A375 (cell line): ENCODE results near the gene LIM2. TPM values are rescaled to one million over a fixed set of nuclear protein-coding genes. Genes with fewer than 3 reads are reported as not detected.

Experiments used
- total RNA-seq: library from RNA; depleted of rRNA; stranded (reverse); fragments of >200 nt; shearing (Covaris generic); gene quantifications from 2 replicates; pipeline ENCODE4 v1.2.3, GENCODE V29; 2014; rRNA removed

LIM2 gene
- not detected in 2 replicates for total RNA-seq

DNA sequence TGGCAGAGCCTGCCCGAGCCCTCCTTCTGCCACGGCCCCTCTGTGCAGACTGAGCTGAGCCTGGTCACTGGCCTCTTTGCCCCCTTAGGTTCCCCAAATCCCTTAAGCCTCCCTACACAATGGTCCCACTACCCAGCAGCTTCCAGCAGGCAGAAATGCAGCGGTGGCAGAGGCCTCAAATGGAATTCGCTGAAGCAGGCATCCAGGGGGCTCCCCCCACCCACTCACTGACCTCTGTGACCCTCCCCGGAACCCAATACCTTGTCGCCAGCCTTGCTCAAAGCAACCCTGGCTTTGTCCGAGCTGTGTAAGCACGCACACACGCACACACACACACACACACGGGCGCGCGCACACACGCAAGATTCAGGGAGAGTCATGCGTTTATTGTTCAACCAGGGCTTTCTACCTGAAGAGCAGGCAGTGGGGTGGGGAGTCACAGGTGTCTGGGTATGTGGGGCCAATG is at the start of gene LIM2:
Gene LIM2, minus strand, starts transcription at position 51 of the 466 bp plus-strand sequence. CDS start 531 bp downstream, outside the sequence.

DNA sequence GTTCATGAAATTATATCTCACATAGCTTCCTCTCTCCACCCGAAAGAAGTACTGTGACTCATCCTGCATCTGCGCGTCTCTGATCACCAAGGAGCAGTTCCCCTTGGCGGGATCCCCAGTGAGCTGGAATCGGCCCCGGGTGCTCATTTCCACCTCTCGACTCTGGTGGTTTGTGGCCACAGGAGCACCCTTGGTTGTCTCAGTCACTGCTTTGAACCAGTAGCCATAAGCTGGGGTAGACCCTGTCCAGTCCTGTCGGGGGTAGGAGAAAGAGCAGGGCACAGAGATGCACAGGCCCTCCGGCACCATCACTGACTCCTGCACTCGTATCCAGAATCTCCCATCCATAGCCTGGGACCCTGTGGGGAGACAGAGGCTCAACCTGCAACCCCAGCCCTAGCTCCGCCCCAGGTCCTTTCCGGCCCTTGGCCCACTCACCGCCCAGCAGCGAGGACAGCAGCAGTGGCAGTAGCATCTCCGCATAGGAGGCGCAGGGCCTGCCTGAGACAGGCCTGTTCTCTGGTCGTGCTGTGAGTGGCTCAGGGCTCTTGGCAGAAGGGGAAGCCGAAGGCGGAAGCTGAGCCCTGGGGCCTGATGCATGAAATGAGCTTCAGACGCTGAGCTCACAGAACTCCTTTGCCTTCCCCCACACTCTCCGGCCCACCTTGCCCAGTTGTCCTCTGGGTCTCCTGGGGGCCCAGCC is 29.5 kb upstream of the LIM2 start, which contains the start of gene SIGLEC10:
Gene SIGLEC10, minus strand, starts transcription at position 536 of the 703 bp plus-strand sequence. Its CDS starts 61 bp downstream, at position 475.

GRCh38 chr19:51372649-51373504 is 14.9 kb downstream of the LIM2 start, which contains the start of gene NKG7:
Gene NKG7 (minus strand): TSS chr19:51372654. CDS start chr19:51372535, 119 bp downstream.

GRCh38 chr19:51368366-51369282 is 19.1 kb downstream of the LIM2 start, which contains the start of gene CLDND2:
Gene CLDND2 (minus strand): TSS chr19:51369003. CDS start chr19:51368577, 426 bp downstream.

GRCh38 chr19:51365965-51366388 is 21.8 kb downstream of the LIM2 start, which contains the start of gene ETFB:
Gene ETFB (minus strand): TSS chr19:51366388. CDS start chr19:51366326, 62 bp downstream.

DNA sequence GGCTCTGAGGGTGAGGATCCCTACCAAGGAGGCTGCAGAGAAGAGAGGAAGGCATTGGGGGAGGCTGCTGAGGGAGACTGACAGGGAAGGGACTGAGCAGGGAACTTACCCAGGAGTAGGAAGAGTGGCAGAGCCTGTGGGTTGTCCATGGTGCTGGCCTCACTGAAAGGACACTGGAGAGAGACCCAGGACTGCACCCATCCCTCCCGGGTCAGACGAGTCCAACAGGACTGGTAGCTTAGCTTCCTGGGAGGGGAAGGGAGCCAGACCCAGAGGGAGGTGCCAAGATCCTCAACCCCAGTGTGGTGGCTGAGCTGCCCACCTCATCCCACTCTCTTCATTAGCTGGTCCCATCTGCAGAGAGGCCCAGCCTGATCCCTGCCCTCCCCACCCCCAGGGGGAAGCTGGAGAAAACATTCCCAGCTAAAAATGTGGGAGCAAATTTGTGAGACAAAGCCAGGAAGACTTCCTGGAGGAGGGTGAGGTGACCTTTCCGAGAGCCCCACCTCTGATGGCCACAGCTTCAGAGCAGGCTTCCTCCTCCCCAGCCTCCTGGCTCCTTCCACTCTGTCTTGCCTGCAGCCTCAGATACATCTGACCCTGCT is 45.7 kb downstream of the LIM2 start, which contains the start of gene VSIG10L:
Gene VSIG10L, minus strand, starts transcription at position 164 of the 605 bp plus-strand sequence. Its CDS starts 15 bp downstream, at position 149.

Other genes with a start within 250 kb of the LIM2 start
- not detected in 2 replicates for gene SIGLEC7, start 245.7 kb downstream of the LIM2 start, total RNA-seq
- 3.1 and 4.5 TPM in 2 replicates for gene CD33, start 162.9 kb downstream of the LIM2 start, total RNA-seq
- 0.32 TPM in 1 of 2 replicates, not detected in the other for gene SIGLECL1, start 136.9 kb downstream of the LIM2 start, total RNA-seq
- not detected in 2 replicates for gene IGLON5, start 76.3 kb downstream of the LIM2 start, total RNA-seq
- 1.1 and 1.4 TPM in 2 replicates for gene VSIG10L, start 45.8 kb downstream of the LIM2 start, total RNA-seq
- 338 and 353 TPM in 2 replicates for gene ETFB, start 21.6 kb downstream of the LIM2 start, total RNA-seq
- 0.64 TPM in 1 of 2 replicates, not detected in the other for gene CLDND2, start 19.0 kb downstream of the LIM2 start, total RNA-seq
- not detected in 2 replicates for gene NKG7, start 15.3 kb downstream of the LIM2 start, total RNA-seq
- not detected in 2 replicates for gene C19orf84, start 2.6 kb upstream of the LIM2 start, total RNA-seq
- not detected in 2 replicates for gene SIGLEC10, start 29.7 kb upstream of the LIM2 start, total RNA-seq
- gene SIGLEC8, start 70.5 kb upstream of the LIM2 start, total RNA-seq: not detected in 2 replicates
- gene CEACAM18, start 90.6 kb upstream of the LIM2 start, total RNA-seq: not detected in 2 replicates
- gene SIGLEC12, start 113.8 kb upstream of the LIM2 start, total RNA-seq: not detected in 2 replicates
- not detected in 2 replicates for gene SIGLEC6, start 143.7 kb upstream of the LIM2 start, total RNA-seq
- 2.3 and 3.4 TPM in 2 replicates for gene ZNF175, start 183.3 kb upstream of the LIM2 start, total RNA-seq
- gene SIGLEC5, start 242.4 kb upstream of the LIM2 start, total RNA-seq: not detected in 2 replicates